GM12874 (cell line): Measurements from ENCODE around the gene PCSK4.

Source experiments
- CTCF ChIP-seq: IDR thresholded peaks from 2 replicates; pipeline ENCODE4 v1.5.1; 2011; ENCODE audit warnings: low read depth, mild to moderate bottlenecking, control low read depth, low read length, moderate library complexity; ENCODE audit not compliant: insufficient read depth

Gene PCSK4

GRCh38 chr19:1466461-1467214 is 23.5 kb downstream of the PCSK4 start:
- no peak for TF ChIP-seq CTCF

GRCh38 chr19:1466018-1466460 is 24.1 kb downstream of the PCSK4 start:
- no peak for TF ChIP-seq CTCF

- 0 out of 2 replicates have a peak, but pooled peaks have one; percentile 21 for TF ChIP-seq CTCF
These were observed 24.7 kb downstream of the PCSK4 start for GRCh38 chr19:1465191-1466016.

- TF ChIP-seq CTCF, result no peak
These were observed 28.3 kb downstream of the PCSK4 start for GRCh38 chr19:1461862-1462261.

GRCh38 chr19:1460033-1460995 is 29.8 kb downstream of the PCSK4 start:
- TF ChIP-seq CTCF, result no peak

GRCh38 chr19:1459479-1459878 is 30.7 kb downstream of the PCSK4 start:
- TF ChIP-seq CTCF, result no peak
